SK-N-MC (cell line): ENCODE data around the gene RCOR1.

ENCODE experiments used
- DNase-seq: peaks from one replicate; pipeline ENCODE4 v3.0.0-alpha.2; 2011; ENCODE audit warnings: low read depth, low spot score
- H3K27ac ChIP-seq: fragments of 200-600 bp; sonication (generic); 2 replicates; pipeline ENCODE4 v1.5.1; 2016; ENCODE audit warnings: mixed run types
- H3K36me3 ChIP-seq: fragments of 200-600 bp; sonication (generic); 2 replicates; pipeline ENCODE4 v1.6.1; 2017; ENCODE audit warnings: antibody characterized with exemption, low read length, mixed read lengths; ENCODE audit not compliant: insufficient read depth
- H3K4me3 ChIP-seq: fragments of 200-600 bp; sonication (generic); 2 replicates; pipeline ENCODE4 v1.5.1; 2016
- H3K9ac ChIP-seq: fragments of 200-600 bp; sonication (generic); 2 replicates; pipeline ENCODE4 v1.8.0; 2017; ENCODE audit warnings: mixed run types, mixed read lengths; ENCODE audit not compliant: insufficient read length
- H3K9me3 ChIP-seq: fragments of 200-600 bp; sonication (generic); 2 replicates; pipeline ENCODE4 v1.6.1; 2017; ENCODE audit warnings: low read depth, mild to moderate bottlenecking, antibody characterized with exemption, low read length, moderate library complexity, mixed read lengths
- EZH2 ChIP-seq: fragments of 200-600 bp; sonication (generic); IDR thresholded peaks from one replicate; pipeline ENCODE4 v1.6.1; 2017; ENCODE audit warnings: antibody characterized with exemption
- FOXP2 ChIP-seq: optimal IDR thresholded peaks from 2 replicates; pipeline ENCODE3; 2011; ENCODE audit warnings: mild to moderate bottlenecking, moderate library complexity; ENCODE audit not compliant: insufficient read depth; ENCODE audit errors: extremely low read length, control extremely low read depth
- POLR2AphosphoS5 ChIP-seq: IDR thresholded peaks from 2 replicates; pipeline ENCODE4 v1.6.1; 2012; ENCODE audit warnings: mild to moderate bottlenecking, low read depth, low read length, borderline replicate concordance

Gene RCOR1

GRCh38 chr14:102739190-102739469 lies 146.7 kb downstream of the RCOR1 start:
- Histone ChIP-seq H3K4me3 (no peak overlapping the region), H3K9me3 (no peaks in the 10 kb centered on the region), H3K9ac (no peak overlapping the region), H3K36me3 (peaks cover 54% of the 10 kb centered on the region), H3K27ac (peak overlapping the region; percentile 25; the same call in 1 of the 2 replicates)
- DNase-seq: no peak
- TF ChIP-seq FOXP2 (no peak), EZH2 (no peak), POLR2AphosphoS5 (no peak)

DNA sequence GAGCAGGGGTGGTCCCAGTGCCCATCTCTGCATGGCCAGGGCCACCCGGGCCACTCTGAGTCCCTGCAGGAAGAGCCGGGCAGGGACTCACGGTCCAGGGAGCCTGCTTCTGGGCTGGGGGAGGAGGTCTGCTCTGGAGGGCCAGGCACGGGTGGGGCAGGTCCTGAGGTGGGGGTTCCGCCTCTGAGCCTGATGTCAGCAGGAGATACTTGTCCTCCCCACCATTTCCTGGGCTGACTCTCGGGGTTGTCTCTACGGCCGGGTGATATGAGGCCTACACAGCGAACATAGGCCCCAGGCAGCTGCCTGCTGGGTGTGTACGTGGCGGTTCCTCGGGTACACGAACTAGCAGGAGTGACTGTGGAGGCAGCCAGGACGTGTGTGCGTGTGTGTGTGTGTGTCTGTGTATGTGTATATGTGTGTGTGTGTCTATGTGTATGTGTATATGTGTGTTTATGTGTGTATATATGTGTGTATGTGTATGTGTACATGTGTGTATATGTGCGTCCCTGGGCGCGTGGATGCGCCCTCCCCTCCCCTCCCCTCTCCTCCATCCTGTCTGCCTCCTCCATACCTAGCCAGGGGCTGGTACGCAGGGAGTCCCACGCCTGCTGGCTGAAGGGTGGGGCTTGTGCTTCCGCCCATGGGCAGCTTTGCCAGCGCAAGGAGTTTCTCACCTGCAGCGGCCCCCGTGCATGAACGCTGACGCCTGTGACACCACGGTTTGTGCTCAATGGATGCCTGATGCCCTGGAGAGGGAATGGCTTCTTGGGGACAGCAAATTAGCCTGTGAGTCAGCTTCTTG lies 154.4 kb downstream of the RCOR1 start:
- TF ChIP-seq FOXP2: no peak
- TF ChIP-seq POLR2AphosphoS5: no peak
- no peak for TF ChIP-seq EZH2
- H3K27ac ChIP-seq: no peak overlapping the region
- no peak for DNase-seq
- H3K9me3 ChIP-seq: no peaks in the 10 kb centered on the region
- H3K4me3 ChIP-seq: no peak overlapping the region
- no peak overlapping the region for H3K9ac ChIP-seq
- H3K36me3 ChIP-seq: peaks cover 35% of the 10 kb centered on the region

GRCh38 chr14:102748806-102749205 lies 156.4 kb downstream of the RCOR1 start:
- no peaks in the 10 kb centered on the region for H3K9me3 ChIP-seq
- H3K27ac ChIP-seq: no peak overlapping the region
- H3K4me3 ChIP-seq: no peak overlapping the region
- H3K36me3 ChIP-seq: peaks cover 23% of the 10 kb centered on the region; the same call in 1 of the 2 replicates
- TF ChIP-seq FOXP2 (no peak), POLR2AphosphoS5 (no peak), EZH2 (no peak)
- DNase-seq: no peak
- H3K9ac ChIP-seq: no peak overlapping the region

DNA sequence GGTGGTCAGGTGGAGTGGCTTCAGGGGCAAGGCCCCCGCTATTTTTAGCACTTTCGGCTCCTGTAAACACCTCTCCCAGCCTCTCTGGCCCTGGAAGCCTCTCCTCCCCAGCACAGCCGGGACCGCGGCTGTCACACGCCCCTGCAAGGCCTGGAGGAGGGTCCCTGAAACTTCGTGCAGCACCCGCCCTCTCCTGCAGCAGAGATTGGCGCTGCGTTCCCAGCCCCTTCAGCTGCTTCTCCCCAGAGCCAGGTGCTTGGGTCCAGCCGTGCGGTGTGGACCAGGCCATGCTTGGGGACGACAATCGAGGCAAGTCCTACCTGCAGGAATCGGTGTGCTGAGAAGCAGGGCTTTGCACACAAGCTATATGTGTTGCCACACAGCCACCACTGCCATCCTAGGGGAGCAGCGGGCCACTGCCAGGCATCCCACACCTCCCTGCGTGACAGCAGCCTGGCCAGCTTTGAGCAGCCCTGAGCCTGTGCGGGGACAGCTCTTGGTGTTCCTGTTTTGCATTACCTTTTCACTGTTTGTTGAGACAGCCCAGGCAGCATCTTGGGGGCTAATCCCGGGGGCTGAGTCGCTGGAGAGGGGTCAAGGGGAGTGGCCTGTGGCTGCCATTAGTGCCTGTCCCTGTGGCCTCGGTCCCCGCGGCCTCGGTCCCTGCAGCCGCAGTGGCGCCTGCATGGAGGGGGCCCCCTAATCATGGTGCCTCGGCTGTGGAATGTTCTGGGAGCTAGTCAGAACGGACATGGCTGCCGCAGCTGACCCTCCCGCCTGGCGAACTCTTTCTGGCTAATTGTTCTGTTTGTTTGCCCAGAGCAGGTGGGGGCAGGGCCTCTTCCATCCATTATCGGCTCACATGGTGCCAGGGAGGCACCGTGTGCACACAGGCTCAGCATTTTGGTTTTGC lies 157.2 kb downstream of the RCOR1 start:
- Histone ChIP-seq H3K9ac (no peak overlapping the region), H3K4me3 (no peak overlapping the region), H3K9me3 (no peaks in the 10 kb centered on the region), H3K27ac (peak overlapping the region; percentile 62; the same call in 1 of the 2 replicates), H3K36me3 (peaks cover 23% of the 10 kb centered on the region; the same call in 1 of the 2 replicates)
- no peak for TF ChIP-seq POLR2AphosphoS5
- TF ChIP-seq FOXP2: no peak
- TF ChIP-seq EZH2: no peak
- DNase-seq: no peak

- peak overlapping the region; percentile 62 for H3K27ac ChIP-seq
- H3K4me3 ChIP-seq: no peak overlapping the region
- peaks cover 23% of the 10 kb centered on the region; the same call in 1 of the 2 replicates for H3K36me3 ChIP-seq
- no peaks in the 10 kb centered on the region for H3K9me3 ChIP-seq
- H3K9ac ChIP-seq: no peak overlapping the region
- no peak for TF ChIP-seq FOXP2
- no peak for TF ChIP-seq POLR2AphosphoS5
- no peak for TF ChIP-seq EZH2
- DNase-seq: no peak
These were observed 157.9 kb downstream of the RCOR1 start for GRCh38 chr14:102750376-102750775.

DNA sequence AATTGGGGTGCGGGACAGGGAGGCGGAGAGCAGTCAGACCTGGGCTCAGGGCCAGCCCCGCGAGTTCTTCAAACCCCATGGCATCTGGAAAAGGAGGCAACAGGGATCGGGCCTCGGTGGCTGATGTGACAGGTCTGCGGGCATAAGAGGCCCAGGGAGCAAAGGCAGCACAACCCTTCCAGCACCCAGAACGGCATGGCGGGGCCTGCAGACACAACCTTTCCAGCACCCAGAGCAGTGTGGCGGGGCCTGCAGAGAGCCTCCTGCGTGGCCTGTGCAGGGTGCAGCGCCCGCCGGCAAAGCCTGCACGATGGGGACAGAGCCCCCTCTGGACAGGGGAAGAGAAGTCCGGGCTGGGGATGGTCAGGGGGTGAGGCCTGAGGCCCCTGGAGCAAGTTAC lies 158.6 kb downstream of the RCOR1 start:
- Histone ChIP-seq H3K4me3 (no peak overlapping the region), H3K9ac (no peak overlapping the region), H3K27ac (peak overlapping the region; percentile 62; the same call in 1 of the 2 replicates), H3K9me3 (no peaks in the 10 kb centered on the region), H3K36me3 (peaks cover 21% of the 10 kb centered on the region; the same call in 1 of the 2 replicates)
- no peak for TF ChIP-seq EZH2
- DNase-seq: no peak

- Histone ChIP-seq H3K9ac (no peak overlapping the region), H3K9me3 (no peaks in the 10 kb centered on the region), H3K36me3 (peaks cover 9% of the 10 kb centered on the region; the same call in 1 of the 2 replicates), H3K4me3 (no peak overlapping the region), H3K27ac (no peak overlapping the region)
- TF ChIP-seq EZH2 (no peak), FOXP2 (no peak), POLR2AphosphoS5 (no peak; the same call in 1 of the 2 replicates)
- DNase-seq: no peak
These were observed 159.9 kb downstream of the RCOR1 start for GRCh38 chr14:102752239-102752847.
